ENCODE data around the gene NR3C2. TPM values are rescaled to one million over a fixed set of nuclear protein-coding genes. Genes with fewer than 3 reads are reported as not detected.

NR3C2 gene
- total RNA-seq, 1 donor from 2014 or later: 0.54 TPM

GRCh38 chr4:148101790-148102189 is 340.4 kb downstream of the NR3C2 start:
- Mint-ChIP-seq H3K27me3 (ENCODE audit: unreplicated experiment) (no peaks in the 10 kb centered on the region), H3K9me3 (ENCODE audit: unreplicated experiment) (no peaks in the 10 kb centered on the region), H3K4me1 (ENCODE audit: unreplicated experiment) (no peaks in the 10 kb centered on the region), H3K27ac (ENCODE audit: unreplicated experiment) (no peak overlapping the region), H3K36me3 (ENCODE audit: low read depth, unreplicated experiment) (no peaks in the 10 kb centered on the region), H3K4me3 (ENCODE audit: unreplicated experiment) (no peak overlapping the region)
- DNase-seq (ENCODE audit: low spot score): no peak
- TF ChIP-seq CTCF (IDR thresholded peaks at IDR 0.05; ENCODE audit: unreplicated experiment): no peak

GRCh38 chr4:148101235-148101634 is 341.0 kb downstream of the NR3C2 start:
- Mint-ChIP-seq H3K4me3 (ENCODE audit: unreplicated experiment) (no peak overlapping the region), H3K4me1 (ENCODE audit: unreplicated experiment) (no peaks in the 10 kb centered on the region), H3K27ac (ENCODE audit: unreplicated experiment) (no peak overlapping the region), H3K9me3 (ENCODE audit: unreplicated experiment) (no peaks in the 10 kb centered on the region), H3K27me3 (ENCODE audit: unreplicated experiment) (no peaks in the 10 kb centered on the region), H3K36me3 (ENCODE audit: low read depth, unreplicated experiment) (no peaks in the 10 kb centered on the region)
- no peak for DNase-seq (ENCODE audit: low spot score)
- TF ChIP-seq CTCF (IDR thresholded peaks at IDR 0.05; ENCODE audit: unreplicated experiment): no peak

GRCh38 chr4:148097801-148098200 is 344.4 kb downstream of the NR3C2 start:
- Mint-ChIP-seq H3K27me3 (ENCODE audit: unreplicated experiment) (no peaks in the 10 kb centered on the region), H3K36me3 (ENCODE audit: low read depth, unreplicated experiment) (no peaks in the 10 kb centered on the region), H3K4me3 (ENCODE audit: unreplicated experiment) (no peak overlapping the region), H3K4me1 (ENCODE audit: unreplicated experiment) (no peaks in the 10 kb centered on the region), H3K9me3 (ENCODE audit: unreplicated experiment) (no peaks in the 10 kb centered on the region), H3K27ac (ENCODE audit: unreplicated experiment) (no peak overlapping the region)
- no peak for DNase-seq (ENCODE audit: low spot score)
- no peak for TF ChIP-seq CTCF (IDR thresholded peaks at IDR 0.05; ENCODE audit: unreplicated experiment)

GRCh38 chr4:148095346-148095923 is 346.8 kb downstream of the NR3C2 start:
- DNase-seq (ENCODE audit: low spot score): no peak
- Mint-ChIP-seq H3K4me3 (ENCODE audit: unreplicated experiment) (no peak overlapping the region), H3K27me3 (ENCODE audit: unreplicated experiment) (no peaks in the 10 kb centered on the region), H3K9me3 (ENCODE audit: unreplicated experiment) (no peaks in the 10 kb centered on the region), H3K27ac (ENCODE audit: unreplicated experiment) (no peak overlapping the region), H3K4me1 (ENCODE audit: unreplicated experiment) (no peaks in the 10 kb centered on the region), H3K36me3 (ENCODE audit: low read depth, unreplicated experiment) (no peaks in the 10 kb centered on the region)
- no peak for TF ChIP-seq CTCF (IDR thresholded peaks at IDR 0.05; ENCODE audit: unreplicated experiment)

- DNase-seq (ENCODE audit: low spot score): no peak
- Mint-ChIP-seq H3K36me3 (ENCODE audit: low read depth, unreplicated experiment) (no peaks in the 10 kb centered on the region), H3K9me3 (ENCODE audit: unreplicated experiment) (no peaks in the 10 kb centered on the region)
These were observed 348.1 kb downstream of the NR3C2 start for GRCh38 chr4:148094149-148094548.

More at GRCh38 chr4:148094149-148094548, 348.1 kb downstream of the NR3C2 start:
- no peak for TF ChIP-seq CTCF (IDR thresholded peaks at IDR 0.05; ENCODE audit: unreplicated experiment)
- Mint-ChIP-seq H3K27me3 (ENCODE audit: unreplicated experiment) (no peaks in the 10 kb centered on the region), H3K27ac (ENCODE audit: unreplicated experiment) (no peak overlapping the region), H3K4me1 (ENCODE audit: unreplicated experiment) (no peaks in the 10 kb centered on the region), H3K4me3 (ENCODE audit: unreplicated experiment) (no peak overlapping the region)
